Progenitor cell of endocrine pancreas (in vitro differentiated cells): Measurements from ENCODE around the gene FOXJ3. TPM values are rescaled to one million over a fixed set of nuclear protein-coding genes. Genes with fewer than 3 reads are reported as not detected.

Experiments used
- DNase-seq: peaks from one replicate; pipeline ENCODE4 v3.0.0; 2021; ENCODE audit warnings: low spot score; ENCODE audit not compliant: unreplicated experiment
- H3K27ac Mint-ChIP-seq: 2 replicates; pipeline ENCODE4 v1.8.0; 2021; ENCODE audit warnings: mild to moderate bottlenecking, moderate library complexity, mixed read lengths
- H3K27me3 Mint-ChIP-seq: 2 replicates; pipeline ENCODE4 v1.8.0; 2021; ENCODE audit warnings: mixed read lengths
- H3K36me3 Mint-ChIP-seq: 2 replicates; pipeline ENCODE4 v1.8.0; 2022; ENCODE audit warnings: mixed read lengths; ENCODE audit not compliant: insufficient read depth
- H3K4me1 Mint-ChIP-seq: 2 replicates; pipeline ENCODE4 v1.8.0; 2021; ENCODE audit warnings: low read depth, mixed read lengths
- H3K4me3 Mint-ChIP-seq: 2 replicates; pipeline ENCODE4 v1.8.0; 2021; ENCODE audit warnings: low read depth, mild to moderate bottlenecking, moderate library complexity, mixed read lengths
- H3K9me3 Mint-ChIP-seq: 2 replicates; pipeline ENCODE4 v1.8.0; 2021; ENCODE audit warnings: low read depth, mixed read lengths
- CTCF ChIP-seq: fragments of 200-600 bp; sonication (generic); IDR thresholded peaks from one replicate; pipeline ENCODE4 v1.5.0; 2021; ENCODE audit warnings: antibody characterized with exemption, mild to moderate bottlenecking; ENCODE audit not compliant: unreplicated experiment
- total RNA-seq: library from RNA; stranded (reverse); gene quantifications from 2 replicates; pipeline ENCODE4 v1.2.1, GENCODE V29; 2021

Gene FOXJ3
- total RNA-seq, 1 donor from 2014 or later = 63.0 TPM

GRCh38 chr1:42239555-42239954 is 95.5 kb downstream of the FOXJ3 start:
- no peak for DNase-seq
- peaks cover 46% of the 10 kb centered on the region for H3K9me3 Mint-ChIP-seq
- H3K36me3 Mint-ChIP-seq = peaks cover 73% of the 10 kb centered on the region
- no peaks in the 10 kb centered on the region for H3K4me1 Mint-ChIP-seq
- no peak overlapping the region for H3K4me3 Mint-ChIP-seq
- no peak overlapping the region for H3K27ac Mint-ChIP-seq
- TF ChIP-seq CTCF = no peak
- no peaks in the 10 kb centered on the region for H3K27me3 Mint-ChIP-seq

- peaks cover 44% of the 10 kb centered on the region for H3K9me3 Mint-ChIP-seq
- no peak overlapping the region for H3K4me3 Mint-ChIP-seq
Measured at GRCh38 chr1:42239041-42239440, 96.0 kb downstream of the FOXJ3 start.

GRCh38 chr1:42231253-42231652 is 103.8 kb downstream of the FOXJ3 start:
- TF ChIP-seq CTCF = no peak
- H3K4me1 Mint-ChIP-seq = peaks cover 4% of the 10 kb centered on the region
- H3K9me3 Mint-ChIP-seq = peaks cover 11% of the 10 kb centered on the region
- peaks cover 25% of the 10 kb centered on the region for H3K36me3 Mint-ChIP-seq
- no peaks in the 10 kb centered on the region for H3K27me3 Mint-ChIP-seq
- H3K27ac Mint-ChIP-seq = peak overlapping the region; percentile 37
- no peak for DNase-seq
- H3K4me3 Mint-ChIP-seq = no peak overlapping the region

More at GRCh38 chr1:42239041-42239440, 96.0 kb downstream of the FOXJ3 start:
- H3K4me1 Mint-ChIP-seq = no peaks in the 10 kb centered on the region
- peaks cover 74% of the 10 kb centered on the region for H3K36me3 Mint-ChIP-seq
- DNase-seq = no peak
- H3K27me3 Mint-ChIP-seq = no peaks in the 10 kb centered on the region
- no peak overlapping the region for H3K27ac Mint-ChIP-seq
- TF ChIP-seq CTCF = no peak

GRCh38 chr1:42228938-42229337 is 106.1 kb downstream of the FOXJ3 start:
- H3K27ac Mint-ChIP-seq = peak overlapping the region; percentile 25

GRCh38 chr1:42223036-42223435 is 112.0 kb downstream of the FOXJ3 start:
- no peak for TF ChIP-seq CTCF
- Mint-ChIP-seq H3K27ac (no peak overlapping the region), H3K4me1 (peaks cover 16% of the 10 kb centered on the region), H3K4me3 (no peak overlapping the region), H3K36me3 (peaks cover 13% of the 10 kb centered on the region), H3K9me3 (peaks cover 6% of the 10 kb centered on the region), H3K27me3 (no peaks in the 10 kb centered on the region)
- no peak for DNase-seq

More at GRCh38 chr1:42228938-42229337, 106.1 kb downstream of the FOXJ3 start:
- Mint-ChIP-seq H3K4me1 (peaks cover 4% of the 10 kb centered on the region), H3K36me3 (peaks cover 6% of the 10 kb centered on the region), H3K4me3 (no peak overlapping the region), H3K9me3 (peaks cover 2% of the 10 kb centered on the region), H3K27me3 (no peaks in the 10 kb centered on the region)
- no peak for TF ChIP-seq CTCF
- no peak for DNase-seq
